ENCODE measurements around the gene WDR47.

The WDR47 gene

DNA sequence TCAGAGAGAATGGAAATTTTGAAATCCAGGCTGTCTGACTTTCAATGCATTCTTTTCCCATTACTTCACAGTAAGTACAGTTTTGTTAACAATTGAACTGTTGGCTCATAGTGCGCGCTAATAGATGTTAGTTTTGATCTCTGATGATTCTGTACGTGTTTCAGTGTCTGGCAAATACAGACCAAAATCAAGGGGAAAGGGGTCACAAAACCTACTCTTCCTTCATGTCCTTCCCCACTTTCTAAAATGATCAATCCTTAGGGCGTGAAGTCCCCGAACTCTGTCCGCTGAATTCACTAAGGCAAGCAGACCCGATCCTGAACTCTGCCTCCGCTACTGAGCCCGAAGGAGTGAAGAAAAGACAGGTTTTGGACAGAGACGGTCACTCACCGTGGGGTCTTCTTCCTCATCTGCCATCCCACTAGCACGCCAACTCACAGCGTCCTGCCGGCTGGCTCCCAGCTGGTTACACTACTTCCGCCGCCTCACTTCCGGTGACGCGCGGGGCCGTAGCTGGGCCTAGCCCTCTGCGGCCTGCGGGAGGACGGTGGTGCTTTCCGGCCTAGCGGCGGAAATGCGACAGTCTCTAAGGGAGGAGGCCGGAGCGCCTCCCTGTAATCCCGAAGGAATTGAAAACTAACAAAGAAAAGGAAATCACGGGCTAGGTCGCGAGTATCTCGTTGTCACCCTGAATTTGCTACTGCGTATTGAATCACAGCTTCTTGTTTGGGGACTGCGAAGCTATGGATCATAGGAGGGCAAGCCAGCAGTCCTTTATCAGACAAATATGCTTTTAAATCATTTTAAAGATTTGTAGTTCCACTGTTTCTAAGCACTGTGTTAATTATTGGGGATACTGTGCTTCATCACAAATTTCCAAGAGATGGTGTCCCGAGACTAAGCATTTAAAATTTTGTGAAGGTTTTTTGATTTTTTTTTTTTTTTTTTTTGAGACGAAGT is 33.9 kb upstream of the WDR47 start, which contains the start of gene TAF13:
TSS of gene TAF13 (minus strand) at position 473 of the 960 bp plus-strand sequence. CDS start at position 417, 56 bp downstream.
- peaks cover 5% of the 10 kb centered on the region for H3K36me3 ChIP-seq
- H3K4me3 ChIP-seq (ENCODE audit: low read depth, low read length) = peak within 1 kb of the TSS; percentile 89
- H3K27me3 ChIP-seq = no peaks in the 10 kb centered on the region
- no peaks in the 10 kb centered on the region for H3K4me1 ChIP-seq
- peak; percentile 98 for DNase-seq
- peak; percentile 13; the same call in 1 of the 2 replicates for TF ChIP-seq CTCF (IDR thresholded peaks at IDR 0.05; ENCODE audit: low read depth, low read length)
- no peaks in the 10 kb centered on the region for H3K9me3 ChIP-seq

DNA sequence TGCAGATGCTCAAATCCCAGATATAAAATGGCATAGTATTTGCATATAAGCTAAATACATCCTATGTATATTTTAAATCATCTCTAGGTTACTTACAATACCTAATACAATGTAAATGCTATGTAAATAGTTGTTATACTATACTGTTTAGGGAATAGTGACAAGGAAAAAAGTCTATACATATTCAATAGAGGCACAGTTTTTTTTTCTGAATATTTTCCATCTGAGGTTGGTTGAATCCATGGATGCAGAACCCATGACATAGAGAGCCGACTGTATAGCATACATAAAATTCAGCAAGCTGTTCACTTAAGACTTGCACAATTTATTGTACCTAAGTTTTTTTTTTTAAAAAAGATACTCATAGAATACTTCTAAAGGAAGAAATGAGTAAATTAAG is 27.4 kb upstream of the WDR47 start:
- TF ChIP-seq CTCF (IDR thresholded peaks at IDR 0.05; ENCODE audit: low read depth, low read length) = no peak
- peaks cover 22% of the 10 kb centered on the region for H3K36me3 ChIP-seq

GRCh38 chr1:109067883-109068282 is 26.0 kb upstream of the WDR47 start:
- no peak for DNase-seq
- no peak overlapping the region for H3K4me3 ChIP-seq (ENCODE audit: low read depth, low read length)
- no peaks in the 10 kb centered on the region for H3K4me1 ChIP-seq
- TF ChIP-seq CTCF (IDR thresholded peaks at IDR 0.05; ENCODE audit: low read depth, low read length) = no peak
- peaks cover 25% of the 10 kb centered on the region for H3K36me3 ChIP-seq
- H3K27me3 ChIP-seq = no peaks in the 10 kb centered on the region
- H3K9me3 ChIP-seq = no peaks in the 10 kb centered on the region

More for the DNA sequence above, 27.4 kb upstream of the WDR47 start:
- Histone ChIP-seq H3K27me3 (no peaks in the 10 kb centered on the region), H3K4me1 (no peaks in the 10 kb centered on the region), H3K4me3 (ENCODE audit: low read depth, low read length) (no peak overlapping the region), H3K9me3 (no peaks in the 10 kb centered on the region)
- DNase-seq = no peak

- H3K27me3 ChIP-seq = no peaks in the 10 kb centered on the region
- no peak overlapping the region for H3K4me3 ChIP-seq (ENCODE audit: low read depth, low read length)
- no peak for TF ChIP-seq CTCF (IDR thresholded peaks at IDR 0.05; ENCODE audit: low read depth, low read length)
- H3K9me3 ChIP-seq = no peaks in the 10 kb centered on the region
- DNase-seq = no peak
- H3K4me1 ChIP-seq = no peaks in the 10 kb centered on the region
- H3K36me3 ChIP-seq = peaks cover 20% of the 10 kb centered on the region
Measured at GRCh38 chr1:109065137-109065536, 23.2 kb upstream of the WDR47 start.

DNA sequence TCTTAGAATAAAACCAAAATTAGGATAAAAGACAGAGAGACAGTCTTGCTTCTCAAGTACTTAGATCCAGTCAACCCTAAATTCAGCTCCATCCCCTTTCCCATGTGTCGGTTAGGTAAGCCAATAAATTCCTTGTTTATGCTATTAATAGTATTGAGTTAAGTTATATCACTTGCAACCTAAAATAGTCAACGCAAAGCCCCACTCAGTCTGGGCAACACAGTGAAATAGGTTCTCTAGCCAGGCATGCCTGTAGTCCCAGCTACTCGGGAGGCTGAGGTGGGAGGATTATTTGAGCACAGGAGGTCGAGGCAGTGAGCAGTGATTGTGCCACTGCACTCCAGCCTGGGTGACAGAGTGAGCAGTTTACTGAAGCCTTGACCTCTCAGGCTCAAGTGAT is 19.3 kb upstream of the WDR47 start:
- no peak for DNase-seq
- no peak for TF ChIP-seq CTCF (IDR thresholded peaks at IDR 0.05; ENCODE audit: low read depth, low read length)
- H3K9me3 ChIP-seq = no peaks in the 10 kb centered on the region
- H3K4me3 ChIP-seq (ENCODE audit: low read depth, low read length) = no peak overlapping the region
- H3K27me3 ChIP-seq = no peaks in the 10 kb centered on the region
- H3K36me3 ChIP-seq = peaks cover 3% of the 10 kb centered on the region
- H3K4me1 ChIP-seq = no peaks in the 10 kb centered on the region

DNA sequence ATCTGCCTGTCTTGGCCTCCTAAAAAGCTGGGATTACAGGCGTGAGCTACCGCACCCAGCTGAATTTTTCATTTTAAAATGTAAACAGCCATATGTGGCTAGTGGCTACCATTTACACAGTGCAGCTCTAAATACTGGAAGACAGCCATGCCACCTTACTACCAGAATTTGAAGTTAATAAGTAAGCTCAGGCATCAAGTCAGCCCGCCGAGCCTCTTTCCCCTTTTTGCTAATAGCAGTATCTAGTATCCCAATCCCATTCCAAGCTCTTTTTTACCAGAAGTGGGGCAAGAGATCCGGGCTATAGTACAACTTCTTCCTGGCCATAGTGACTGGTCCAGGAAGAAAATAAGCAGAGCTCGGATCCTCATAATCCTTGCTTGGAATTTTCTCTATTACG is 18.8 kb upstream of the WDR47 start:
- Histone ChIP-seq H3K36me3 (peaks cover 3% of the 10 kb centered on the region), H3K9me3 (no peaks in the 10 kb centered on the region), H3K27me3 (no peaks in the 10 kb centered on the region), H3K4me1 (no peaks in the 10 kb centered on the region), H3K4me3 (ENCODE audit: low read depth, low read length) (no peak overlapping the region)
- no peak for TF ChIP-seq CTCF (IDR thresholded peaks at IDR 0.05; ENCODE audit: low read depth, low read length)
- no peak for DNase-seq
